ENCODE results near the gene GRHPR. TPM values are rescaled to one million over a fixed set of nuclear protein-coding genes. Genes with fewer than 3 reads are reported as not detected.

The GRHPR gene
- total RNA-seq, 3 donors from 2014 or later, result 117 to 144 (median 140) TPM

DNA sequence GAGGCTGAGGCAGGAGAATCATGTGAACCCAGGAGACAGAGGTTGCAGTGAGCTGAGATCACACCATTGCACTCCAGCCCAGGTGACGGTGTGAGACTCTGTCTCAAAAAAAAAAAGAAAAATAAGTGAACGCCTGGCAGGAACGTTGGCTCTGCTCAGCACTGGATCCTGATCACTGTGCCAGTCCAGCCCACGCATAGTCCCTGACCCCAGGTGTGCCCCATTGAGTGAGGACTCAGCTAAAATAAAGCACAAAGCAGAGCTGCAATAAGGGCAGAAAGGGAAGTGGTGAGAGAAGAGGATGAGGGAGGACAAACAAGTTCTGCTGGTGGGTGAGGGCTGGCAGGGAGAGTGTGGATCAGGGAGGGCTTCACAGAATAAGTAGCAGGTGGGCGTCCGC lies 4.3 kb downstream of the GRHPR start:
- peaks cover 12 to 20% of the 10 kb centered on the region in 2 donors for H3K4me1 ChIP-seq
- H3K36me3 ChIP-seq, result no peaks in the 10 kb centered on the region
- H3K27me3 ChIP-seq, result no peaks in the 10 kb centered on the region
- intact Hi-C loops (cut with DNase I; ENCODE audit: low total_unique reads), result loop anchor here (10.0 kb wide), 2 partner anchors 58 to 318 kb away; partner anchors contain the start of gene POLR1E
- H3K27ac ChIP-seq, result no peak overlapping the region
- DNase-seq (ENCODE audit: low spot score in 2 of 2), result no peak
- H3K4me3 ChIP-seq, result no peak overlapping the region
- H3K9me3 ChIP-seq, result no peaks in the 10 kb centered on the region
- TF ChIP-seq, protein P1, sequence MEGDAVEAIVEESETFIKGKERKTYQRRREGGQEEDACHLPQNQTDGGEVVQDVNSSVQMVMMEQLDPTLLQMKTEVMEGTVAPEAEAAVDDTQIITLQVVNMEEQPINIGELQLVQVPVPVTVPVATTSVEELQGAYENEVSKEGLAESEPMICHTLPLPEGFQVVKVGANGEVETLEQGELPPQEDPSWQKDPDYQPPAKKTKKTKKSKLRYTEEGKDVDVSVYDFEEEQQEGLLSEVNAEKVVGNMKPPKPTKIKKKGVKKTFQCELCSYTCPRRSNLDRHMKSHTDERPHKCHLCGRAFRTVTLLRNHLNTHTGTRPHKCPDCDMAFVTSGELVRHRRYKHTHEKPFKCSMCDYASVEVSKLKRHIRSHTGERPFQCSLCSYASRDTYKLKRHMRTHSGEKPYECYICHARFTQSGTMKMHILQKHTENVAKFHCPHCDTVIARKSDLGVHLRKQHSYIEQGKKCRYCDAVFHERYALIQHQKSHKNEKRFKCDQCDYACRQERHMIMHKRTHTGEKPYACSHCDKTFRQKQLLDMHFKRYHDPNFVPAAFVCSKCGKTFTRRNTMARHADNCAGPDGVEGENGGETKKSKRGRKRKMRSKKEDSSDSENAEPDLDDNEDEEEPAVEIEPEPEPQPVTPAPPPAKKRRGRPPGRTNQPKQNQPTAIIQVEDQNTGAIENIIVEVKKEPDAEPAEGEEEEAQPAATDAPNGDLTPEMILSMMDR (IDR thresholded peaks at IDR 0.05), result no peak
- no peak for TF ChIP-seq POLR2AphosphoS5 (IDR thresholded peaks at IDR 0.05)

DNA sequence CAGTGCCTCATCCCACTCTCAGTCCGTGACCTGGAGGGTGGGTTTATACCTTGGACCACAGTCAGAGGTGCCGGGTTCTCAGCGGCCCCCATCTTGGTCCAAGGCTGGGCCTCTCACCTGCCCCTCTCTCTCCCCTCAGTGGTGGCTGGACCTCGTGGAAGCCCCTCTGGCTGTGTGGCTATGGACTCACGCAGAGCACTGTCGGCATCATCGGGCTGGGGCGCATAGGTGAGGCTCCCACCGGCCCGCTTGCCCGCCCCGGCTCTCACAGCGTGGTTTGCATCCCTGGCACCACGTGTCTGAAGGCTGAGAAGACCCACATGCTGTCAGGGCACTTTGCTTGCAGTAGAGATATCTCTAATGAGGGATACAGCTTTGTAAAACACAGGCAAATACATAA lies 5.8 kb downstream of the GRHPR start:
- Histone ChIP-seq H3K27ac (no peak overlapping the region), H3K36me3 (no peaks in the 10 kb centered on the region), H3K9me3 (no peaks in the 10 kb centered on the region), H3K4me3 (no peak overlapping the region), H3K27me3 (no peaks in the 10 kb centered on the region), H3K4me1 (peaks cover 12 to 22% of the 10 kb centered on the region in 2 donors)
- intact Hi-C loops (cut with DNase I; ENCODE audit: low total_unique reads), result loop anchor here (10.0 kb wide), 2 partner anchors 56 to 316 kb away; partner anchors contain the start of gene POLR1E
- TF ChIP-seq, protein P1 (IDR thresholded peaks at IDR 0.05), result no peak
- TF ChIP-seq POLR2A (IDR thresholded peaks at IDR 0.05) (no peak), POLR2AphosphoS5 (IDR thresholded peaks at IDR 0.05) (no peak)
- no peak for DNase-seq (ENCODE audit: low spot score in 2 of 2)

DNA sequence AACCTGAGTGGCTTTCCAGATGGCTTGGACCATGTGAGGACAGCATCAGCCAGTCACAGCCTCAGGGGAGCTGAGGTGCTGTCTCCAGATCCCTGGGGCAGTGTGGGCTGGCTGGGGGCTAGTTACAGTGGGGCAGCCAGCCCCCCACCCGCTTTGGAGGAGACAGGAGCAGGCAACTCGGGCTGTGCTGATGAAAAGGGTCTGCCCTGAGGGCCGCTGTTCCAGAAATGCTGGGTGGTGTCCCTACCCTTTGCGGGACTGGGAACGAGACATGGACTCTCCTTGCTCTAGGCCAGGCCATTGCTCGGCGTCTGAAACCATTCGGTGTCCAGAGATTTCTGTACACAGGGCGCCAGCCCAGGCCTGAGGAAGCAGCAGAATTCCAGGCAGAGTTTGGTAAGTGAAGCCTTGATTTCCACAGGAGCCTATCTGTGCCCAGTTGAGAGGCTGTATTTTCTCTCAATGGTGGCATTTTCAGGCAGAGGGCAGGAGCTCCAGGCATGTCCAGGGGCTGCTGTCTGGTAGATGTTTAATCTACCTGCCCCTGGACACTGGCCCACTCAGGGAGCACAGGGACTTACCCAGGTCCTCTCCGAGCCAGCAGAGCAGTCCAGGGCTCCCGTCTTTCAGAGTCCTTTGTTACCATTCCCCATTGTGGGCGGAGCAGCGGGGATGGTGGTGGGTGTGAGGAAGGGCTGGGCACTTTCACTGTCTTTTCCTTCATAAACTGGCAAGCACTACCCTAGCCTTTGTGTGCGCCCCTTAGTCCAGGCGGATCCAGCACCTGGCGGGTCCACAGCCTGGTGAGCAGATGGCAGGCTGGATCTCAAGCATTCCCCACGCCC lies 7.2 kb downstream of the GRHPR start:
- Histone ChIP-seq H3K36me3 (no peaks in the 10 kb centered on the region), H3K27ac (peak overlapping the region in 1 of 2 donors; percentile 12)

DNA sequence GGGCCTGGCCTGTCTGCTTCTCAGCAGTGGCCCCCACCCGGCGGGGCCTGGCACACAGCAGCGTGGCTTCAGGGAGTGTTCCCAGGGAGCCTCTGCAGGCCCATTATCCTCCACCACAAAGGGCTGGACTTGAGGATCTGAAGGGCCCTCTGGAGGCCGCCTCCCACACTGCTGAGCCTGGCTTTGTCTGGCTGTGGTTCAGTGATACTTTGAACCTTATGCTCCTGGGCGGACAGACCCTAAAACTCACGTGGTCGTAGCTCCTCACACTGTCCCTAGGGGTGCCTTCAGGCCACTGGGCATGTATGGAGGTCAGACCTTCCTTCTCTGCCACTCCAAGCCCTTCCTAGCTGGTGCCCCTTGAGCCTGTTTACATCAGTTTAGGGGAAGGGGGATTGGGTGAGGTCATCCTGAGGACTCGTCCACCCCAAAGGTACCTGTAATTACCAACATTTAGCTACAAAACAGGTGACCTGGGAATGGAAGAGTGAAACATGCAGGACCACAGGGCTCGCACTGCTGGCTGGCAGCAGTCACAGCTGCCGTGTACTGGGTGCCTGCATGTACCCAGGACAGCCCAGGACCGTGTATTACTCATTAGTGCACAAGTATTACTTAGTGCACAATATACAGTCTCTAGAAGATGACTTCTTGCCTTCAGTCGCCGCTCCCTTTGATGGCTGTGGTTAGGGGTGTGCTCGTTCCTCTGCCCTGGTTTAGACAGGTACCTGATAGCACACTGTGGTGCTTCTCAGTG lies 8.5 kb downstream of the GRHPR start:
- no peak for DNase-seq (ENCODE audit: low spot score in 2 of 2)
- intact Hi-C loops (cut with DNase I; ENCODE audit: low total_unique reads), result no loop called here
- Histone ChIP-seq H3K27ac (peak overlapping the region in 1 of 2 donors; percentile 25), H3K4me3 (no peak overlapping the region), H3K4me1 (peaks cover 0 to 9% of the 10 kb centered on the region in 2 donors), H3K27me3 (no peaks in the 10 kb centered on the region), H3K36me3 (no peaks in the 10 kb centered on the region), H3K9me3 (no peaks in the 10 kb centered on the region)
- TF ChIP-seq, protein P1 (IDR thresholded peaks at IDR 0.05), result no peak
- no peak for TF ChIP-seq POLR2AphosphoS5 (IDR thresholded peaks at IDR 0.05)
- TF ChIP-seq POLR2A (IDR thresholded peaks at IDR 0.05), result no peak

More for the DNA sequence above, 7.2 kb downstream of the GRHPR start:
- intact Hi-C loops (cut with DNase I; ENCODE audit: low total_unique reads), result loop anchor here (10.0 kb wide), 2 partner anchors 55 to 315 kb away; partner anchors contain the start of gene POLR1E
- Histone ChIP-seq H3K27me3 (no peaks in the 10 kb centered on the region), H3K4me1 (peaks cover 6 to 13% of the 10 kb centered on the region in 2 donors), H3K4me3 (no peak overlapping the region), H3K9me3 (no peaks in the 10 kb centered on the region)
- DNase-seq (ENCODE audit: low spot score in 2 of 2), result no peak
- TF ChIP-seq POLR2A (IDR thresholded peaks at IDR 0.05) (no peak), POLR2AphosphoS5 (IDR thresholded peaks at IDR 0.05) (no peak)
- TF ChIP-seq, protein P1 (IDR thresholded peaks at IDR 0.05), result no peak
